HL-60 (cell line): Measurements from ENCODE around the gene IRS2.

Source experiments
- GABPA ChIP-seq: IDR thresholded peaks from 2 replicates; pipeline ENCODE4 v1.6.1; 2012; ENCODE audit warnings: low read depth
- SPI1 ChIP-seq: IDR thresholded peaks from 2 replicates; pipeline ENCODE4 v1.6.1; 2012; ENCODE audit warnings: low read depth, mild to moderate bottlenecking, borderline replicate concordance
- TF ChIP-seq, protein P1 (sequence below): IDR thresholded peaks from one replicate; pipeline ENCODE4 v1.5.1; 2011; ENCODE audit warnings: low read length, control low read depth, inconsistent platforms; ENCODE audit not compliant: insufficient read depth
- TF ChIP-seq, protein P2 (sequence below): IDR thresholded peaks from 2 replicates; pipeline ENCODE4 v1.6.1; 2012; ENCODE audit warnings: low read depth; ENCODE audit not compliant: insufficient replicate concordance

- TF ChIP-seq GABPA, result no peak
- TF ChIP-seq, protein P1, sequence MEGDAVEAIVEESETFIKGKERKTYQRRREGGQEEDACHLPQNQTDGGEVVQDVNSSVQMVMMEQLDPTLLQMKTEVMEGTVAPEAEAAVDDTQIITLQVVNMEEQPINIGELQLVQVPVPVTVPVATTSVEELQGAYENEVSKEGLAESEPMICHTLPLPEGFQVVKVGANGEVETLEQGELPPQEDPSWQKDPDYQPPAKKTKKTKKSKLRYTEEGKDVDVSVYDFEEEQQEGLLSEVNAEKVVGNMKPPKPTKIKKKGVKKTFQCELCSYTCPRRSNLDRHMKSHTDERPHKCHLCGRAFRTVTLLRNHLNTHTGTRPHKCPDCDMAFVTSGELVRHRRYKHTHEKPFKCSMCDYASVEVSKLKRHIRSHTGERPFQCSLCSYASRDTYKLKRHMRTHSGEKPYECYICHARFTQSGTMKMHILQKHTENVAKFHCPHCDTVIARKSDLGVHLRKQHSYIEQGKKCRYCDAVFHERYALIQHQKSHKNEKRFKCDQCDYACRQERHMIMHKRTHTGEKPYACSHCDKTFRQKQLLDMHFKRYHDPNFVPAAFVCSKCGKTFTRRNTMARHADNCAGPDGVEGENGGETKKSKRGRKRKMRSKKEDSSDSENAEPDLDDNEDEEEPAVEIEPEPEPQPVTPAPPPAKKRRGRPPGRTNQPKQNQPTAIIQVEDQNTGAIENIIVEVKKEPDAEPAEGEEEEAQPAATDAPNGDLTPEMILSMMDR, result no peak
- TF ChIP-seq, protein P2, sequence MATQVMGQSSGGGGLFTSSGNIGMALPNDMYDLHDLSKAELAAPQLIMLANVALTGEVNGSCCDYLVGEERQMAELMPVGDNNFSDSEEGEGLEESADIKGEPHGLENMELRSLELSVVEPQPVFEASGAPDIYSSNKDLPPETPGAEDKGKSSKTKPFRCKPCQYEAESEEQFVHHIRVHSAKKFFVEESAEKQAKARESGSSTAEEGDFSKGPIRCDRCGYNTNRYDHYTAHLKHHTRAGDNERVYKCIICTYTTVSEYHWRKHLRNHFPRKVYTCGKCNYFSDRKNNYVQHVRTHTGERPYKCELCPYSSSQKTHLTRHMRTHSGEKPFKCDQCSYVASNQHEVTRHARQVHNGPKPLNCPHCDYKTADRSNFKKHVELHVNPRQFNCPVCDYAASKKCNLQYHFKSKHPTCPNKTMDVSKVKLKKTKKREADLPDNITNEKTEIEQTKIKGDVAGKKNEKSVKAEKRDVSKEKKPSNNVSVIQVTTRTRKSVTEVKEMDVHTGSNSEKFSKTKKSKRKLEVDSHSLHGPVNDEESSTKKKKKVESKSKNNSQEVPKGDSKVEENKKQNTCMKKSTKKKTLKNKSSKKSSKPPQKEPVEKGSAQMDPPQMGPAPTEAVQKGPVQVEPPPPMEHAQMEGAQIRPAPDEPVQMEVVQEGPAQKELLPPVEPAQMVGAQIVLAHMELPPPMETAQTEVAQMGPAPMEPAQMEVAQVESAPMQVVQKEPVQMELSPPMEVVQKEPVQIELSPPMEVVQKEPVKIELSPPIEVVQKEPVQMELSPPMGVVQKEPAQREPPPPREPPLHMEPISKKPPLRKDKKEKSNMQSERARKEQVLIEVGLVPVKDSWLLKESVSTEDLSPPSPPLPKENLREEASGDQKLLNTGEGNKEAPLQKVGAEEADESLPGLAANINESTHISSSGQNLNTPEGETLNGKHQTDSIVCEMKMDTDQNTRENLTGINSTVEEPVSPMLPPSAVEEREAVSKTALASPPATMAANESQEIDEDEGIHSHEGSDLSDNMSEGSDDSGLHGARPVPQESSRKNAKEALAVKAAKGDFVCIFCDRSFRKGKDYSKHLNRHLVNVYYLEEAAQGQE, result no peak
- no peak for TF ChIP-seq SPI1
Measured at GRCh38 chr13:109833940-109834339, 47.6 kb upstream of the IRS2 start.
